ENCODE measurements around the gene SHISA3.
"Not testable (repeated sequence)": the region's sequence is repeated elsewhere in the genome, so short reads cannot be mapped to it uniquely, and the experiment has no call there.

The SHISA3 gene

DNA sequence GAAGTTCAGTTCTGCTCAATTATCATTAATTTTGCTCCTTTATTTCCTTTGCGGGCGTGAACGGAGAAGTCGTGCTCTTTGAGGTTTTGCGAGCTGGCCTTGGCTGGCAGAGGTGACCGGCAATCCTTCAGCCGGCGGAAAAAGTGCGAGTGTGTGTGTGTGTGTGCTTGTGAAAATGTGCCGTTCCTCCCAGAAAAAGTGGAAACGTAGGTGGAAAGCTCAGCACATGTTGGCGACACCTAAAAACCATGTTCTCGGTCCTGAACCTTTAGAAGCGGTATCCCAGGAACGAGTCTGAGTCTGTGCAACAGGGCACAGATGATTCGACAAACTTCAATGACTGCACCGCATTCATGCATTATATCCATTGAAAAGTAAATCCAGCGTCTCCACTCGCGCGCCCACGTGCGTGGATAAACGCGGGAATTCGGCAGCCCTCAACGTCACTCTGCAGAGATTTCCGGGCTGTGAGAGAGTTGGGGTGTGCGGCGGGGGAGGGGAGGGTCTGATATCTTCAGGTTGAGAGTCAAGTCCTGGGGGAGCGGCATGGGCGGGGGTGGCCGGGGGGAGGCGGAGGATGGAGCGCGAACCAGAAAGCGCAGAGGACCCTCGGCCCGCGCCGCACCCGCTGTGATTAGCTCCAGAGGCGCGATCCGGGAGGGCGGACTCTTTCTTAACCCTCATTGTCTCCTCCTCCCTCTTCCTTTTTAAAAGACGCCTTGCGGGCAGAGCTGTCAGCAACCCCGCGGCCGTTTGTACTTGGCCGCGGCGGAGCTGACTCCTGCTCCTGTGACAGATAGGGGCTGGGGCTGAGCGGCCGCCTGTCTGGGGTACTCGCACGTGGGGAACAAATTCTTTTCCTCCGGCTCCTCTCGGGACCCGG is at the start of gene SHISA3:
TSS of gene SHISA3 (plus strand) at position 737 of the 883 bp plus-strand sequence. CDS start 569 bp downstream, outside the sequence.
- in situ Hi-C loops (cut with MboI; ENCODE audit: low sequenced_read_pairs): no loop called here

DNA sequence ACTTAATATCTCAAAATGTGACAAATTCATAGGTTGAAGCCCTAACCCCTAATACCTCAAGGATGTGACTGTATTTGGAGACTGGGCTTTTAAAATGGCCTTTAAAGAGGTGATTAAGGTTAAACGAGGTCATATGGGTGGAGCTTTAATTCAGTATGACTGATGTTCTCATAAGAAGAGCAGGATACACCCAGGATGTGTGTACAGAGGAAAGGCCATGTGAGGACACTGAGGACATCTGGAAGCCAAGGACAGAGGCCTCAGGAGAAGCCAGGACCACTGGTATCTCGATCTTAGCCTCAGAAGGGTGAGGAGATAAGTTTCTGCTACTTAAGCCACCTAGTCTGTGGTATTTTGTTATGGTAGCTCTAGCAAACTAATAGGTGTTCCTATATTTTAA is 49.0 kb upstream of the SHISA3 start:
- in situ Hi-C loops (cut with MboI; ENCODE audit: low sequenced_read_pairs): no loop called here

DNA sequence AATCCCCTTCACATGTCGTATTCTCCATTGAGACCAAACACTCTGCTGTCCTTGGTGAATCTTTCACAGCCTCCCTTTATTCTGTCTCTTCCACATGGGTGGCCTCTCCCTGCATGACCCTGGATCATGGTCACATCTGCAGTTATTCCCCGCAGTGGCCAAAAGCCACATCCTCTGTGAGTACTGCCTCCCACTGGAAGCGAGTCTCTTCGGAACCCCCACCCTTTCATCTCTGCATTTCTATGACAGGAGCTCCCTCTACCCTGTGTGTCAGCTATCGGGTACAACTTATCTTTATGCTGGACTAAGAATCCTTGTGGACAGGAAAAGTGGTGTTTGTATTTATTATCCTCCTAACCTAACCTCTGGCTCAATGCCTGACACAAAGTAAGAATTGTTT is 48.6 kb upstream of the SHISA3 start:
- in situ Hi-C loops (cut with MboI; ENCODE audit: low sequenced_read_pairs): no loop called here

DNA sequence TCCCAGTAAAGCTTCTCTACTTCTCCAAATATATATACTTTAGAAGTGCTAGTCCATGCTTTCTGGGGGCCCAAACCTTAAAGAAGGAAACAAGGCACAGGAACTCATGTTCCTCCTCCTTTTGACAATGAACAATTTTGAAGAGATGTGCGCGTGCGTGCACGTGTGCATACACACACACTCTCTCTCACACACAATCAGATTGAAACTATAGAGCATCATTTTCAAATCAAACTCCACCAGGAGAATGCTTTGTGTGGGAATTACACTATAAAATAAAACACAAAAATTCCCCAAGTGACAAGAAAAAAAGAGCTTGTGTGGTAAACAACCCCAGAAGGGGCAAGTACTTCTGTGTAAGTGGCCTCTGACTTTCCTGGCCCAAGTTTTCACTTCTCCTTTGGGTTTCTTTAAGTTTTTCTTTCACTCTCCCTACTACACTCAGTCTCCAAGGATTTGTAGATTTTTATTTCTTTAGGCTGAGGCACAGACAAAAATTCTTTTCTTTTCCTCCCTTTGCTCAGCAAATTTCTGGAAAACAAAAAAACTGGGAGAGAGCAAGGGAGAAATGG is 46.6 kb upstream of the SHISA3 start:
- in situ Hi-C loops (cut with MboI; ENCODE audit: low sequenced_read_pairs): no loop called here

DNA sequence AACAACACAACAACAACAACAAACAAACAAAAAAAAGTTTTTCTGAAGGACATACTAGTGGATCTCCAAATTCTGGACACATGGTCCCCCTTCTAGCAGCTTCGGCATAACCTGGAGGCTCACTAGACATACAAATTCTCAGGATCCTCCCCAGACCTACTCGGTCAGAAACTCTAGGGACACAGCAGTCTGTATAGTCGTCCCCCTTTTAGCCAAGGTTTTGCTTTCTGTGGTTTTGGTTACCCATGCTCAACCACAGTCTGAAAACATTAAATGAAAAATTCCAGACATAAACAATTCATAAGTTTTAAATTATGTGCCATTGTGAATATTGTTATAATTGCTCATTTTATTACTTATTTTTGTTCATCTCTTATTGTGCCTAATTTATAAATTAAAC is 45.2 kb upstream of the SHISA3 start:
- in situ Hi-C loops (cut with MboI; ENCODE audit: low sequenced_read_pairs): no loop called here

DNA sequence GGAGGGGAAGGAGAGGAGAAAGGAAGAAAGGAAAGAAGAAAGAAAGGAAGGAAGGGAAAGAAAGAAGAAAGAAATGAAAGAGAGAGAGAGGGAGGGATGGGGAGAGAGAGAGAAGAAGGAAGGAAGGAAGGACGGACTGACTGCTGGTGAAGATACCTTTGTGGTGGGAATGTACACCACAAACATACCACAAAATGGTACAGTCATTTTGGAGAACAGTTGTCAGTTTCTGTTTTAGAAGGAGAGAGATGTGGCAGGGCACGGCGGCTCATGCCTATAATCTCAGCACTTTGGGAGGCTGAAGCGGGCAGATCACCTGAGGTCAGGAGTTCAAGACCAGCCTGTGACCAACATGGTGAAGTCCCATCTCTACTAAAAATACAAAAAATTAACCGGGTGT is 40.0 kb upstream of the SHISA3 start:
- in situ Hi-C loops (cut with MboI; ENCODE audit: low sequenced_read_pairs): no loop called here

DNA sequence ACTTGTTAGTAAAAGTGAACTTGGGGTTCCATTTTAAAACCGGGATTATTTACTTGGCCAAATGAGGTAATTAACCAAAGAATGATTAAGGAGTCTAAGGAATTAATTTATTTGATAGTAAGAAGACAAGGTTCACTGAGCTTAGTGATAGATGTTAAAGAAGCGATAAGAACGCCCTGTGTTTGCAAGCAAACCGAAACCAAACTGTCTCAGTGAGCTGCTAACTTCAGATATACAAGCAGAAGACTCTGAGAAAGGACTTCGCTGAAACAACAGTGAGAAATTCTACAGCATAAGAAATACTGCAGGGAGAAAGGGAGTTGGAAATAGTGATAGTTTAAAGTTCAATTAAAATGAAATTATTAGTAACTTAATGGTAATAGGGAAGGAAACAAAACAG is 37.6 kb upstream of the SHISA3 start:
- in situ Hi-C loops (cut with MboI; ENCODE audit: low sequenced_read_pairs): no loop called here

DNA sequence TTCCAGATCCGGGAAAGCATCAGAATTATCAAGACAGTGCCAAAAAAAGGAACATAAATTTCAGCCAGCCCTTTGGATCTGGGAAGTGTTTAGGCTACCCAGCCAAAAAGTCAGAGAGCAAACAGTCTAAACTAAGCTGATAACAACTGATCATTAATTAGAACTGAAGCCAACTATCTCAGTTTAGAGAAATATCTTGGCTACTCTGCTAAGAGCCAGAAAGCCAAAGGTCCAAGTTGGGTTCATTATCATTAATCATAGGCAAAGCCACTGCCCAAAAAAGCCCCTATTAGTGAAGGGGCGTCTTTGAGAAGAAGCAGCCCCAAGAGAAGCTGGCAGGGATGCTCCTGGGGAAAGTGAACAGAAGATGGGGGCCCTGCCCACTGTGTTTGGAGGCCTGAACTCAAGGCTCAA is 37.0 kb upstream of the SHISA3 start:
- in situ Hi-C loops (cut with MboI; ENCODE audit: low sequenced_read_pairs): no loop called here

DNA sequence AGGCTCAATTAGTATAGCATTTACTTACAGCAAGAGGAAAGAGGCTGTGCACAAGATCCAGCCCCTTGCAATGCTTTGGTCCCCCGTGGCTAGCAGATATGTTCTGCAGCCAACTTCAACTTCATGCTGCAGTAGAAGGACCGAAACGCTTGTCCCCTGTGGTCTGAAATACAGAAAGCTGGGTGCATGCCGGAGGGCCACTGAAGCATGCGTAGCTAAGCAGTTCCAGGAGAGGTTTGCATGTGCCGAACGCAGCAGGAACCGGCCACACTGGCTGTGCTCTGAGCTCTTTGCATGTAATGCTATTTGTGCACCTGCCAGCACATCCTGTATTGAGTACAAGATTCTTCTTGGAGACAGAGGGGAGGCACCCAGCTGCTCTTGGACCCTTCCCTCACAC is 35.8 kb upstream of the SHISA3 start:
- in situ Hi-C loops (cut with MboI; ENCODE audit: low sequenced_read_pairs): no loop called here

DNA sequence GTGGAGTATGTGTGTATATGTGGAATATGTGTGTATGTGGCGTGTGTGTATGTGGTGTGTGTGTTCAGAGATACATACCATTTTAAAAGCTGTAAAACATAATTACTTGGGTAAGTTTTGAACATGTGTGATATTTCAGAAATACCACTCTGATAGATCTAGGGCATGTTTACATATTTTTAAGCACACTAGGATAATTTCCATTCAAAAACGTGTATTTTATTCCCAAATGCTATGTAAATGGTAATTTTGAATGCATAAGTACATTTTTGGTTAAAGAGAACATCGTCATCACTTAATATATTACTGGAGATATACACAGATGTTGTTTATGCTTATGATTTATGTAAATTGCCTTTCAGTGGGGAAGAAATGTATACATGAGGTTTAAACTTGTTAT is 34.7 kb upstream of the SHISA3 start:
- in situ Hi-C loops (cut with MboI; ENCODE audit: low sequenced_read_pairs): no loop called here

DNA sequence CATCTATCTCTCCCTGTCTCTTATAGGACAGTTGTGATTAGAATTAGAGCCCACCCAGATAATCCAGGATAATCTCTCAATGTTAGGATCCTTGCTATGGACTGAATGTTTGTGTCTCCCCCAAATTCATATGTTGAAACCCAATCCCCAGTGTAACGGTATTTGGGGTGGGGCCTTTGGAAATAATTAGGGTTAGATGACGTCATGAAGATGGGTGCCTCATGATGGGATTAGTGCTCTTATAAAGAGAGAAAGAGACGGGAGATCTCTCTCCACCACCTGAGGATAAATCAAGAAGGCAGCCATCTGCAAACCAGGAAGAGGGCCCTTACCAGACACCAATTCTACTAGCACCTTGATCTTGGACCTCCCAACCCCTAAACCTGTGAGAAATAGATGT is 33.7 kb upstream of the SHISA3 start:
- in situ Hi-C loops (cut with MboI; ENCODE audit: low sequenced_read_pairs): no loop called here

DNA sequence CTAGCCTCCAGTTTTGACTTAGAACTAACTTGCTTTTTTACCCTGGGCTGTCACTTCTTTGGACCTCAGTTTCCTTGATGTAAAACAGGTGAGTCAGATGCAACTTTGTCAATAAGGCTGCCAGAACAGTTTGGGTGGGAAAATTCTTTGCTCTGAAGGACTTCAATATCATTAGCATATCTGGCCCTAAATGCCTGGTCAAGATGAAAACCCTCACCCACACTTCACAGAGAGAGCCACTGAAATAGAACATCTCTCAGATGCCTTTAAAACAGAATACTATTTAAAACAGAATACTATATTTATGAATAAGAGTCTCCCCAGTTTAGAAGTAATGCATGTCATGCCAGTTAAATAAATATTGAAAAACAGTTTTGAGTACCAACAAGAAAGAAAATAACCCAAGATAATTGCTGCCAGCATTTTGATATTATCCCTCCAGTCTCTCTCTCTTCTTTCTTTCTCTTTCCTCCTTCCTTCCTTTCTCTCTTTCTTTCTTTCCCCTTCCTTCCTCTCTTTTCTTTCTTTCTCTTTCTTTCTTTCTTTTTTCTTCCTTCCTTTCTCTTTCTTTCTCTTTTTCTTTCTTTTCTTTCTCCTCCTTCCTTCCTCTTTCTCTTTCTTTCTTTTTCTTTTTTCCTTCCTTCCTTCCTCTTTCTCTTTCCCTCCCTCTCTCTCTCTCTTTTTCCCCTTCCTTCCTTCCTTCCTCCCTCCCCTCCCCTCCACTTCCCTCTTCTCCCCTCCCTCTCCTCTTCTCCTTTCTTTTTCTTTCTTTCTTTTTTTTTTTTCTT is 32.8 kb upstream of the SHISA3 start:
- in situ Hi-C loops (cut with MboI; ENCODE audit: low sequenced_read_pairs): no loop called here

DNA sequence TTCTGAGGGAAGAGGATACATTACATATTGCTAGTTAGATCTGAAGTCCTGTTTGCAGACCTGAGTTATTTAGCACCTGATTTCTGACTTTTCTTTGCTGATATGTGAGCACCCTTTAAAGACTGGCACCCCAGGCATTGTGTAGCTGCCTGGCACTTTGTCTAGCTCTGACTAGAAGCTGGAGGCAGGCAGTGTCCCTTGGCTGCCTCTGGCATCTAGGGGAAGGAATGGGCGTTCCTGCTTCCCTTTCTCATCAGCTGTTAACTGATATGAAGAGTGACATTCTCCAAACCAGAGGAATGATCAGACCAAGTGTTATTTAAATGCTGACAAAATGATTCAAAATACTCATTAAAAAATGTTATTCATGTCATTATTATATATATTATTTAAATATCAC is 30.3 kb upstream of the SHISA3 start:
- in situ Hi-C loops (cut with MboI; ENCODE audit: low sequenced_read_pairs): no loop called here

DNA sequence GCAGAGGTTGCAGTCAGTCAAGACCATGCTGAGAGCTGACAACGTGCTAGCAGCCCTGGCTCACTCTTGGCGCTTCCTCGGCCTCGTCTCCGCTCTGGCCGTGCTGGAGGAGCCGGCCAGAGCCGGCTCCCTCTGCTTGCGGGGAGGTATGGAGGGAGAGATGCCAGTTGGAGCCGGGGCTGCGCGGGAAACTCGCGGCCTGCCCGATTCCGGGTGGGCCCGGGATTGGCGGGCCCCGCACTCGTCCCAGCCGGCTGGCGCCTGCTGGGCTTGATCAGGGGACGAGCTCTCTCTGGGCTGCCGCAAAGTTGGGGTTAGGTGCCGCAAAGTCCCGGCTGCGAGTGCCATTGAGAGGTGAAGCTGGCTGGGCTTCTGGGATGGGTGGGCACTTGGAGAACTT is 27.8 kb upstream of the SHISA3 start:
- in situ Hi-C loops (cut with MboI; ENCODE audit: low sequenced_read_pairs): no loop called here

DNA sequence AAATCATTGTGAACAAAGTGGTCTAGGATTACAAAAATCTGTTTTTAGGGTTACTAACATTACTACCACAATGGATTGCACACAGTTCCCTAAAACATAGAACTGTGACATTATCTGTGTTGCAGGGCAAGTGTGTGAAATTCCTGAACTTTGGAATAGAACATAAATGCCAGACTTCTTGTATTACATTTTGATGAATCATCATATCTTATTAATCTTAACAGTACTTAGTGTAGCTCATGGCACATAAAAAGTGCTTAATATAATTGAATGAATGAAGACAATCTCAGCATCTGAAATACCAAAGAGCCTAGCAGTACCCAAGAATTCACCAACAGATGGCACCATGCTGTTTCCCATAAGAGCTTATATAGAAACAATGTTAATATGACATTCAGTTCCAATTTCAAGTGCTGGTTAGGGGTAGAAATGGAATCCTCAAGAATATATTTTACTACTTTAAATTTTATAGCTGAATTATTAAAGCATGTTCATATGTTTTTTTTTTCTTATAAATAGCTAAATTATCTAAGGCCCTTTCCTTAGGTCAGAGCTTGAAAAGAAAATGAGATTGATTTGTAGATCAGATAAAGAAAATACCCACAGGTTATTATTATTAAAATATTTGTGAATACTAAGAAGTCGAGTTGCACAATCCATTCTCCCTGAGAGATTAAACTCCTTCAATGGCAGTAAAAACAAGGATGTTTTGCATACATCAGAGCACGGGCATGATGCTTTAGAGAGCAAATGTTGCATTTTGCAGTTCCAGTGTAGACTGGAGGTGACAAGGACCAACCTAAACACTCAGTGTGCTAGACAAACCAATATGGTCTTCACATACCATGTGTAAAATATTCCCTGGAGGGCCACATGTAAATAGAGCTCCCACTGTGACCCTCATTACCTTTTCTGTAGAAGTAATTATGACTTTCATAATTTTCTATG is 25.7 kb upstream of the SHISA3 start:
- in situ Hi-C loops (cut with MboI; ENCODE audit: low sequenced_read_pairs): no loop called here

DNA sequence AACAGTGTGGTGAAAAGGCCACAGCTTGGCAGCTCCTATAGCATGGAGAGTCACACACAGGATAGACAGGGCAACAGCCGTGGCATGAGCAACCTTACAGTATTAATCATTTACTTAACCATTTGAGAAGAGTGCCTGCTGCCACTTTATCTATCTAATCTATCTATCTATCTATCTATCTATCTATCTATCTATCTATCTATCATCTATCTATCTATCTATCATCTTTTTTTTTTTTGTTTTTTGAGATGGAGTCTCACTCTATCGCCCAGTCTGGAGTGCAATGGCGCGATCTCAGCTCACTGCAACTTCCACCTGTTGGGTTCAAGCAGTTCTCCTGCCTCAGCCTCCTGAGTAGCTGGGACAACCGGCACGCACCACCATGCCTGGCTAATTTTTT is 25.0 kb upstream of the SHISA3 start:
- in situ Hi-C loops (cut with MboI; ENCODE audit: low sequenced_read_pairs): not testable (repeated sequence)

DNA sequence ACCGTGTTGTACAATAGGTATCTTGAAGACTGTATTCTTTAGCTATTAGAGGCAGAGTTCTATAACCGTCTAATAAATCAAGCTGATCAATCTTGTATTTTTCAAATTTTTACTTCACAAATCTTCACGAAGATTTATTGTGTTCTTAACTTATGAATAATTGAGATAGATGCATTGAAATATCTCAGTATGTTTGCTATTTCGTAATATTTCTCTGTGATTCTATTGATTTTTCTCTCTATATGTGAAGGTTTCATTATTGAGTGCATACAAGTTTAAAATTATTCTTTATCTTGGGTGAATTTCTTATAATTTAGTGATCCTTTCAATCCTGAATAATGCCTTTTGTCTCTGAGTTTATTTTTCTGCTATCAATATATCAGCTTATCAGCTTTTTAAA is 19.8 kb upstream of the SHISA3 start:
- in situ Hi-C loops (cut with MboI; ENCODE audit: low sequenced_read_pairs): no loop called here

DNA sequence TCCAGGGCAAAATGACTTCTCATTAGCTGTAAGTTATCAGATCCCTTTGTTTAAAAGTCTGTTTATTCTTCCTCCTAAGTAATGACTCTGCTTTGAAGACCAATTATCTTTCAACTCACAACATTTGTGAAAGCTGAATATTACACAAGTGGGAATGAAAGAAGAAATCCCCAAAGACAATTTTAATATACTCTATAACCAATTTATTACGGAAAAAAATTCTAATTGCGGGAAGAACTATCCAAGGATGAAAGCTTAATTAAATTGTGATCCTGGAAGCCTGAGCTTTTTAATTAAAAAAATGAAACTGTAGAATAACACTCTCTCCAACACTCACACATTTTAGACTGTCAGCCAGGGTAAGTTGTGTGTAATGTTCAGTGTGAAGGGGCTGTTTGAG is 15.6 kb upstream of the SHISA3 start:
- in situ Hi-C loops (cut with MboI; ENCODE audit: low sequenced_read_pairs): no loop called here

DNA sequence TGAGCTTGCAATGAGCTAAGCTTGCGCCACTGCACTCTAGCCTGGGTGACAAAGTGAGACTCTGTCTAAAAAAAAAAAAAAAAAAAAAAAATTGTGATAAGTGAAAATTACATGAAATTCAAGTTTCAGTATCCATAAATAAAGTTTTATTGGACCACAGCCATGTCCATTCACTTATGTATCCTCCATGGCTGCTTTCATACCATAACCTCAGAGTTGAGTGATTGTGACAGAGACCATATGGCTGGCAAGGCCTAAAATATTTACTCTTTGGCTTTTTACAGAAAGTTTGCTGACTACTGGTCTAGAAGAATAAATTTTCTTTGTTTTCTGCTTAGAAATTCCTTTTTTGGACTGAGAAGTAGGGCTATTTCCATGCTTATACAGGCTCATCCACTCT is 11.8 kb upstream of the SHISA3 start:
- in situ Hi-C loops (cut with MboI; ENCODE audit: low sequenced_read_pairs): no loop called here

DNA sequence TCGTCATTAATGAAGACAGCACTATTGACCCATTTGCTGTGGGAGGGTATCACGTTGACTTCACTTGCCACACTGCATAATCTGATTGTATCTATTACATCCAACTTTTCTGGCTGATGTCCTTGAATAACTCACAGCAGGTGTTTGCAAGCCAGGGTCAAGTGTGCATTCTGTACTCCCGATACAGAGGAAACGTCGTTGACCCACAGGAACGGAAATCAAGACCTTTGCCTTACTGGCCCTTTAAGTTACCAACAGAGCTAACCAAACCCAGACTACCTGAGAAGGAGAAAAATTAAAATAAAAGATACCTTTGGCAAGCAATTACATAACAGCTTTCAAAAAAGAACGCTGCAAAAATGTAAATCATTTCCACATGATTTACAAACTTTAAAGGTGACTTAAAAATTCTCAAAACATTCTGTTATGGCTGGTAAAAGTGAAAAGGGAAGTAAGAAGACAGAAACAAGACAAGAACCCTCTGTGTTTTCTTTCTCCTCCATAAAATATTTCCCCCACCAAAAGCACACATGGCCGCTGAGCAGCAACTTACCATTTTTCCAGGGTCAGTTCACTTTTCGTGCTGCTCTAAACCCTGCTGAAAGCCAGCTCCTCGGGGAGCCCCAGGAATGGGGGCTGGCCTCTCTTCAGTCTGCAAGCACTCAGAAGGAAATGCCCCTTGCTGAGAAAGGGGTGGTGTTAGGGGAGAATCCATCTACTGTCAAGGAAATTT is 6.5 kb upstream of the SHISA3 start:
- in situ Hi-C loops (cut with MboI; ENCODE audit: low sequenced_read_pairs): no loop called here

Data from HL-60/S4 (cell line).